HG03558 (cell line): Measurements from ENCODE around the gene EPS8L1.

Source experiments
- ATAC-seq: cut with Tn5 transposase; IDR thresholded peaks from one replicate; pipeline ENCODE4 v1.9.1; 2021; ENCODE audit warnings: moderate number of reproducible peaks; ENCODE audit not compliant: unreplicated experiment; ENCODE audit errors: extremely low read depth

EPS8L1 gene

GRCh38 chr19:55079400-55080038, 3.9 kb downstream of the EPS8L1 start:
- no peak for ATAC-seq

GRCh38 chr19:55080121-55080967, 4.7 kb downstream of the EPS8L1 start:
- no peak for ATAC-seq

- no peak for ATAC-seq
Observed at GRCh38 chr19:55080968-55081769, 5.5 kb downstream of the EPS8L1 start.

GRCh38 chr19:55081770-55082019, 6.0 kb downstream of the EPS8L1 start:
- no peak for ATAC-seq

DNA sequence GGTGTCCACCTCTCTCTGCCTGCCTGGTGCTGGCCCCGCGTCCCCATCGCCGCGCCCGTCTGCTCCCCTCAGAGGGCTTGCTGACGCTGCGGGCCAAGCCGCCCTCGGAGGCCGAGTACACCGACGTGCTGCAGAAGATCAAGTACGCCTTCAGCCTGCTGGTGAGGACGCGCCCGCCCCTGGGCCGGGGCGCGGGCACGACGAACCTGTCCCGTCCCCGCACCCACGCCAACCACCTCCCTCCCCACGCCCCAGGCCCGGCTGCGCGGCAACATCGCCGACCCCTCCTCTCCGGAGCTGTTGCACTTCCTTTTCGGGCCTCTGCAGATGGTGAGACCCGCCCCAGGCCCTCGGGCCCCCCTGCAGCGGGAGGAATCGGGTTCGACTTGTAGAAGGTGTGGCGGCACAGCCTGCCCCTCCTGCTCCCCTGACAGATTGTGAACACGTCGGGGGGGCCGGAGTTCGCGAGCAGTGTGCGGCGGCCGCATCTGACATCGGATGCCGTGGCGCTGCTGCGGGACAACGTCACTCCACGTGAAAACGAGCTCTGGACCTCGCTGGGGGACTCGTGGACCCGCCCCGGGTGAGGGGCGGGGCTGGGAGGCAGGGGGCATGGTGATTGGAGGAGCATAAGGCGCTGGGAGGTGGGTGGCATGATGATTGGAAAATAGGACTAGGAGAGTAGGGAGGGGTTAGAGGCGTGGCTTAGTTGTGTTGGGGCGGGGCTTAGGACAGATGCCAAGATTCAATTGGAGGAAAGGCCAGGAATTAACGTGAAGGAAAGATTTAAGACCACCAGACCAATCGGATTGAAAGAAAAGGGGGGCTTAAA, 6.6 kb downstream of the EPS8L1 start:
- ATAC-seq: no peak

GRCh38 chr19:55083004-55083850, 7.6 kb downstream of the EPS8L1 start:
- no peak for ATAC-seq

- no peak for ATAC-seq
Observed at GRCh38 chr19:55084416-55084815, 8.7 kb downstream of the EPS8L1 start.

DNA sequence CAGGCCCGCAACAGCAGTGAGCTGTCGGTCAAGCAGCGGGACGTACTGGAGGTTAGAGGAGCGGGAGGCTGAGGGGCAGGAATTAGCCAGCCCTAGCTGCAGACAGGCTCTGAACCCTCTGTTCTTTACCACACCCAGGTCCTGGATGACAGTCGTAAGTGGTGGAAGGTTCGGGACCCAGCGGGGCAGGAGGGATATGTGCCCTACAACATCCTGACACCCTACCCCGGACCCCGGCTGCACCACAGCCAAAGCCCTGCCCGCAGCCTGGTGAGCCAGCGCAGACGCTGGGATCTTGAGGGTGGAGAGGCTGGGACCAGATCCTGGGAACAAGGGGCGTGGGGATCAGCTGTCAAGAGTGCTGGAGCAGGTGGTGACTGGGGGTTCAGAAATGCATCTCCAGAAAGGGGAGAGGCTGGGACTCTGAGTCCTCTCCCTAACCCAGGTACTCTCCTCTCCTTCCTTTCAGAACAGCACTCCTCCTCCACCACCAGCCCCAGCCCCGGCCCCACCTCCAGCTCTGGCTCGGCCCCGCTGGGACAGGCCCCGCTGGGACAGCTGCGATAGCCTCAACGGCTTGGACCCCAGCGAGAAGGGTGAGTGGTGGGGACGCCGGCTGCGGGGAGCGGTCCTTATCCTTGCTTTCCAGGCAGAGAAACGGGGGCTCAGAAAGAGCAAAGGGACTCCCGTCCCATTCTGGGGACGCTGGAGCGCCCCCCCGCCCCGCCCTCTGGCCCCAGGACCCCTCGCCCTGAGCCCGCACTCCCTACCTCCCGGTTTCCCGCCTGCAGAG, 10.4 kb downstream of the EPS8L1 start:
- no peak for ATAC-seq

DNA sequence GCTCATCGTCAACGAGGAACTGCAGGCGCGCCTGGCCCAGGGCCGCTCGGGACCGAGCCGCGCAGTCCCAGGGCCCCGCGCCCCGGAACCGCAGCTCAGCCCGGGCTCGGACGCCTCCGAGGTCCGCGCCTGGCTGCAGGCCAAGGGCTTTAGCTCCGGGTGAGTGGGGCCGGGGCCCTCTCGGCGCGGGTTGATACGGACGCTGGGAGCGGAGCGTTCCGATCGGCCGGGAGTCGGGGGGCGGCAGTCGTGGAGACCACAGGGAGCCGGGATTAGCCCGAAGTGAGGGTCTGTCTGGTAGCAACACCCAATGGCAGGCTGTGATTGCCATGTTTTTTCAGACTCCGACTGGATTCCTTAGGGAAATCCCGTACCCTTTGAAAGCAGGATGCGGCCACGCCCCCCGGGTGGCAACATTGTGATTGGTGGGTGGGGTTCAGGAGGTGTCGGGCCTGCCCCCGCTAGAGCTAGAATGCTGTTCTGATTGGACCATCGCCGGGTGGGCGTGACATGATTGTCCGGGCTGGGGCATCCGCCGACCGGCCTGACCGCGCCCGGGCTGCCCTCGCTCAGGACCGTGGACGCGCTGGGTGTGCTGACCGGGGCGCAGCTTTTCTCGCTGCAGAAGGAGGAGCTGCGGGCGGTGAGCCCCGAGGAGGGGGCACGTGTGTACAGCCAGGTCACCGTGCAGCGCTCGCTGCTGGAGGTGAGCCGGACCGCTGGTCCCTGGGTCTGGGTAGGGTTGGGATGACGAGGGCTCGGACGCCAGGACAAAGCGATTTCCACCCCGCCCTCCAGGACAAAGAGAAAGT, 11.3 kb downstream of the EPS8L1 start:
- no peak for ATAC-seq

DNA sequence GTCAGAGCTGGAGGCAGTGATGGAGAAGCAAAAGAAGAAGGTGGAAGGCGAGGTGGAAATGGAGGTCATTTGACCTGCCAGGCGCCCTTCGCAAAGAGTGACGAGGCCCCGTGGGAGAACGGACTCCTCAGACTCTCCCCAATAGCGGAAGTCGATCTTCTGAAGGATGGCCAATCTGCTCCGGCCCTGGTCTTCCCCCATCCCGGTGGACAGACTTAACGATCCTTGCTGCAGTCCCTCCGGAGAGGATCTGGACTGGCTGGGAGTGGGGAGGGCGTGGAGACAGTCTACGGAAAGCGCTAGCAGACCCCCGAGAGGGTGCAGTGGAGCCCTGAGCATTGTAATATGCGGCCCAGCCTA, 11.9 kb downstream of the EPS8L1 start:
- ATAC-seq: no peak

- no peak for ATAC-seq
Observed at GRCh38 chr19:55088021-55088451, 12.4 kb downstream of the EPS8L1 start.

GRCh38 chr19:55088543-55089341, 13.1 kb downstream of the EPS8L1 start:
- no peak for ATAC-seq

DNA sequence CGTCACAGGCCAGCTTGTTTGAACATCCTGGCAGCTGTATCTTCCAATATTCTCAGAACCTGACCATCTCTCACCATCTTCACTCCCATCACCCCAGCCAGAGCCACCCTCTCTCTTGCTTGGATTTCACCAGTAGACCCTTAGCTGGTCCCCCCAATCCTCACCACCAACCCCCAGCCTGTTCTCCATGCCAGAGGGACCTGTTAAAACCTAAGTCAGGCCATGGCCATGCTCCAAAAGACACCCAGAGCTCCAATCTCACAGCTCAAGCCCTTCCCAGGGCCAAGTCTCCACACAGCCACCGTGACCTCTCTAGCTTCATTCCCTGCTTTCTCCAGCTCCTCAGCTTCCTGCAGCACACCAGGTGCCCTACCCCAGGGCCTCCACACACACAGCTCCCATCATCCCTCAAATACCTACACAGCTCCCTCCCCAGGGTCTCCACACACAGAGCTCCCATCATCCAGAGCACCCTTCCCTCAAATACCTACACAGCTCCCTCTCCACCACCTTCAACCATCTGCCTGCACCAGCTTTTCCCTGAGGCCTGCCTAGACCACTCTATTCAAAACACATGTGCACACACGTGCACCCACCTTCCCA, 13.8 kb downstream of the EPS8L1 start:
- ATAC-seq: no peak

DNA sequence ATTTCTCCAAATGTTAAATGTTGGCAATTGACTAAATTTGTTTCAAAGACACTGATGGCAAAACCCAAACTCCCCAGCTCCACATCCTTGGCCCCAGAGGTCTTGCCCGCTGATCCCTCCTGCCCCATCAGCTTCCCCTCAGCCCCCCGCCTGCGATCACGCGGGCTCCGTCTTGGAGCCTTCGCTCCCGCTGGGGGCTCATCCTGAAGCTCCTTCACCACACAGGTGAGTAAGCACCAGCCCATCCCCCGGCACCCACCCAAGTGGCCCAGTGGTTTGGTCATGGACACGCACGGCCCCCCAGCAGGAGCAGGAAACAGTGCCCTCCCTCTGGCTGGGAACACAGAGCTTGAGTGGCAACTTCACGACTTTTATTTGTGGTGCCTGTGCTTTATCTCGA, 14.9 kb downstream of the EPS8L1 start:
- no peak for ATAC-seq

DNA sequence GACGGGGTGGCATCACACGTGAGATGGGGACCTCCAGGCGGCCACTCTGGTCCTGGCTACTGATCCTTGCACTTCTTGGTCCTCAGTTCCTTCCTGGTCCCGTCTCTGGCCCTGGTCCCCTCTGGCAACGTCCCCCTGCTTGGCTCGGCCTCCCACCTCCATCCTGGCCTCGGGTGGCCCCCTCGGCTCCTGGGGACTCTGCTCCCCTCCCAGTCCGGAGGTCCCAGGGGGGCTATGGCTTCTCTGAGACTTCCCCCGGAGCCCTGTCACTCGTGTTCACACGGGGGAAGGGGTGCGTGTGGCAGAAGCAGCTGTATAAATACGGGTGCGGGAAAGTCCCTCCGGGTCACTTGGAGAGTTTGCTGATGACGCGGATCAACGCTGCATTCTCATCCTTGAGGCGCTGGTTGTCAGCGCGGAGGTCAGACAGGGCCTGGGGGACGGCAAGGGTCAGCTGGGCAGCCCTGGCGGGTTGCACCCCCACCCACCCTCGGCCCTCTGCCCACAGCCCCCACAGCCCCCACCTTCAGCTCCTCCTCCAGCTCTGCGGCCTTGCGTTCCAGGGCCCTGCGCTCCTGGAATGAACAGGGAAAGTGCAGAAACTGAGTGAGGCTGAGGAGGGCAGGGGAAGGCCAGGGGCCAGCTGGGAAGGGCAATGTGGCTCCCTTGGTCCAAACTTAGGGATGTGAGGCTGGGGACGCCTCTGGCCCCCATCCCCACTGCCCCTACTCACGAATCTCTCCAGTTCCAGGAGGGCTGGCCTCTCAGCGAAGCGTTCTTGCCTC, 15.6 kb downstream of the EPS8L1 start:
- no peak for ATAC-seq

GRCh38 chr19:55091955-55092354, 16.3 kb downstream of the EPS8L1 start:
- ATAC-seq: no peak
